Measurements from ENCODE around the gene CHRNA5.
"Not testable (repeated sequence)": the region's sequence is repeated elsewhere in the genome, so short reads cannot be mapped to it uniquely, and the experiment has no call there.

DNA sequence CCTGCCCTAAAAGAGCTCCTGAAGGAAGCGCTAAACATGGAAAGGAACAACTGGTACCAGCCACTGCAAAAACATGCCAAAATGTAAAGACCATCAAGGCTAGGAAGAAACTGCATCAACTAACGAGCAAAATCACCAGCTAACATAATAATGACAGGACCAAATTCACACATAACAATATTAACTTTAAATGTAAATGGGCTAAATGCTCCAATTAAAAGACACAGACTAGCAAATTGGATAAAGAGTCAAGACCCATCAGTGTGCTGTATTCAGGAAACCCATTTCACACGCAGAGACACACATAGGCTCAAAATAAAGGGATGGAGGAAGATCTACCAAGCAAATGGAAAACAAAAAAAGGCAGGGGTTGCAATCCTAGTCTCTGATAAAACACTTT is 44.2 kb downstream of the CHRNA5 start:
- not testable (repeated sequence) for TF ChIP-seq ZFP1 (CRISPR knock-in tag; IDR thresholded peaks at IDR 0.05); SMAD1 (IDR thresholded peaks at IDR 0.05; ENCODE audit: low read depth, low read length, partially characterized antibody); RBM15 (IDR thresholded peaks at IDR 0.05; ENCODE audit: insufficient read depth, low read length); FOXK1 (CRISPR knock-in tag; IDR thresholded peaks at IDR 0.05; ENCODE audit: borderline replicate concordance); MAFF (IDR thresholded peaks at IDR 0.05; ENCODE audit: low read length); CTCF (IDR thresholded peaks at IDR 0.05 in 2 of 3, conservative IDR thresholded peaks at IDR 0.05 in 1 of 3; ENCODE audit: insufficient read depth in 2 of 3, low read depth in 1 of 3, low read length in 3 of 3); ZNF589 (CRISPR knock-in tag; IDR thresholded peaks at IDR 0.05; ENCODE audit: low read depth); RCOR1 (IDR thresholded peaks at IDR 0.05; ENCODE audit: borderline replicate concordance in 1 of 2, low read depth in 2 of 2, low read length in 2 of 2); ZNF23 (CRISPR knock-in tag; IDR thresholded peaks at IDR 0.05); FOS (IDR thresholded peaks at IDR 0.05; ENCODE audit: extremely low read depth, insufficient read length); POLR2A (conservative IDR thresholded peaks at IDR 0.05); NRF1 (conservative IDR thresholded peaks at IDR 0.05 in 1 of 2, IDR thresholded peaks at IDR 0.05 in 1 of 2)
- TF ChIP-seq, protein P1, sequence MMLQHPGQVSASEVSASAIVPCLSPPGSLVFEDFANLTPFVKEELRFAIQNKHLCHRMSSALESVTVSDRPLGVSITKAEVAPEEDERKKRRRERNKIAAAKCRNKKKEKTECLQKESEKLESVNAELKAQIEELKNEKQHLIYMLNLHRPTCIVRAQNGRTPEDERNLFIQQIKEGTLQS (IDR thresholded peaks at IDR 0.05) = not testable (repeated sequence)
- TF ChIP-seq, protein P1 (CRISPR knock-in tag; conservative IDR thresholded peaks at IDR 0.05) = not testable (repeated sequence)
- TF ChIP-seq, protein P2, sequence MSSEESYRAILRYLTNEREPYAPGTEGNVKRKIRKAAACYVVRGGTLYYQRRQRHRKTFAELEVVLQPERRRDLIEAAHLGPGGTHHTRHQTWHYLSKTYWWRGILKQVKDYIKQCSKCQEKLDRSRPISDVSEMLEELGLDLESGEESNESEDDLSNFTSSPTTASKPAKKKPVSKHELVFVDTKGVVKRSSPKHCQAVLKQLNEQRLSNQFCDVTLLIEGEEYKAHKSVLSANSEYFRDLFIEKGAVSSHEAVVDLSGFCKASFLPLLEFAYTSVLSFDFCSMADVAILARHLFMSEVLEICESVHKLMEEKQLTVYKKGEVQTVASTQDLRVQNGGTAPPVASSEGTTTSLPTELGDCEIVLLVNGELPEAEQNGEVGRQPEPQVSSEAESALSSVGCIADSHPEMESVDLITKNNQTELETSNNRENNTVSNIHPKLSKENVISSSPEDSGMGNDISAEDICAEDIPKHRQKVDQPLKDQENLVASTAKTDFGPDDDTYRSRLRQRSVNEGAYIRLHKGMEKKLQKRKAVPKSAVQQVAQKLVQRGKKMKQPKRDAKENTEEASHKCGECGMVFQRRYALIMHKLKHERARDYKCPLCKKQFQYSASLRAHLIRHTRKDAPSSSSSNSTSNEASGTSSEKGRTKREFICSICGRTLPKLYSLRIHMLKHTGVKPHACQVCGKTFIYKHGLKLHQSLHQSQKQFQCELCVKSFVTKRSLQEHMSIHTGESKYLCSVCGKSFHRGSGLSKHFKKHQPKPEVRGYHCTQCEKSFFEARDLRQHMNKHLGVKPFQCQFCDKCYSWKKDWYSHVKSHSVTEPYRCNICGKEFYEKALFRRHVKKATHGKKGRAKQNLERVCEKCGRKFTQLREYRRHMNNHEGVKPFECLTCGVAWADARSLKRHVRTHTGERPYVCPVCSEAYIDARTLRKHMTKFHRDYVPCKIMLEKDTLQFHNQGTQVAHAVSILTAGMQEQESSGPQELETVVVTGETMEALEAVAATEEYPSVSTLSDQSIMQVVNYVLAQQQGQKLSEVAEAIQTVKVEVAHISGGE (CRISPR knock-in tag; IDR thresholded peaks at IDR 0.05) = not testable (repeated sequence)

All from K562 (cell line).